Measurements from ENCODE around the gene NID1.
A peak's percentile ranks its signal among the peaks of the same experiment; 100 is the strongest.

The NID1 gene

GRCh38 chr1:236000781-236001180, 64.1 kb downstream of the NID1 start:
- Histone ChIP-seq H2AFZ (ENCODE audit: insufficient read depth, low read length, poor library complexity) (no peak overlapping the region), H3K9me3 (ENCODE audit: insufficient read depth, low read depth, low read length) (no peaks in the 10 kb centered on the region), H3K18ac (ENCODE audit: low read length) (no peak overlapping the region), H3K79me2 (ENCODE audit: control insufficient read depth, insufficient read depth, low read length, poor library complexity) (no peaks in the 10 kb centered on the region), H4K8ac (ENCODE audit: low read depth, low read length) (no peak overlapping the region), H2AK5ac (ENCODE audit: low read length) (no peak overlapping the region), H3K36me3 (ENCODE audit: control insufficient read depth in 1 of 2, insufficient read depth in 2 of 2, low read length in 2 of 2) (no peaks in the 10 kb centered on the region), H3K79me1 (ENCODE audit: low read length) (peaks cover 8% of the 10 kb centered on the region), H2BK120ac (ENCODE audit: insufficient read depth, low read length, poor library complexity) (no peak overlapping the region), H3K27ac (ENCODE audit: low read depth, low read length) (no peak overlapping the region), H4K12ac (ENCODE audit: low read depth, low read length) (no peak overlapping the region), H3K4me3 (ENCODE audit: low read depth, low read length) (no peak overlapping the region), H2BK5ac (ENCODE audit: low read depth, low read length, poor library complexity) (no peak overlapping the region), H3K14ac (ENCODE audit: low read length) (no peak overlapping the region), H3K9ac (ENCODE audit: low read length) (no peak overlapping the region), H4K91ac (ENCODE audit: low read depth, low read length) (no peak overlapping the region), H3K4me2 (ENCODE audit: low read length) (no peak overlapping the region), H3K23ac (ENCODE audit: low read length) (no peak overlapping the region), H2BK12ac (ENCODE audit: low read length) (no peak overlapping the region), H3K4me1 (ENCODE audit: control insufficient read depth in 1 of 2, insufficient read depth in 2 of 2, low read length in 2 of 2) (peaks cover 14 to 16% of the 10 kb centered on the region in 2 experiments), H3K4ac (ENCODE audit: low read depth, low read length) (no peak overlapping the region), H3K27me3 (ENCODE audit: insufficient read depth, low read length) (no peaks in the 10 kb centered on the region)
- WGBS (ENCODE audit: extremely low coverage, insufficient coverage, insufficient read length): no CpG with 5 or more reads among the region's 6 CpGs
- no peak for DNase-seq

GRCh38 chr1:235999259-235999925, 65.5 kb downstream of the NID1 start:
- Histone ChIP-seq H2AK5ac (ENCODE audit: low read length) (no peak overlapping the region), H2BK120ac (ENCODE audit: insufficient read depth, low read length, poor library complexity) (peak overlapping the region; percentile 5), H3K79me2 (ENCODE audit: control insufficient read depth, insufficient read depth, low read length, poor library complexity) (no peaks in the 10 kb centered on the region), H3K4me3 (ENCODE audit: low read depth, low read length) (no peak overlapping the region), H3K9me3 (ENCODE audit: insufficient read depth, low read depth, low read length) (no peaks in the 10 kb centered on the region), H2BK5ac (ENCODE audit: low read depth, low read length, poor library complexity) (peak overlapping the region; percentile 23), H4K12ac (ENCODE audit: low read depth, low read length) (peak overlapping the region; percentile 27), H4K8ac (ENCODE audit: low read depth, low read length) (no peak overlapping the region), H3K14ac (ENCODE audit: low read length) (peak overlapping the region; percentile 16), H3K27me3 (ENCODE audit: insufficient read depth, low read length) (no peaks in the 10 kb centered on the region), H3K18ac (ENCODE audit: low read length) (no peak overlapping the region), H2BK12ac (ENCODE audit: low read length) (peak overlapping the region; percentile 8), H4K91ac (ENCODE audit: low read depth, low read length) (peak overlapping the region; percentile 75), H3K79me1 (ENCODE audit: low read length) (peaks cover 8% of the 10 kb centered on the region), H3K9ac (ENCODE audit: low read length) (no peak overlapping the region), H3K4ac (ENCODE audit: low read depth, low read length) (no peak overlapping the region), H3K4me2 (ENCODE audit: low read length) (no peak overlapping the region), H3K36me3 (ENCODE audit: control insufficient read depth in 1 of 2, insufficient read depth in 2 of 2, low read length in 2 of 2) (no peaks in the 10 kb centered on the region), H2AFZ (ENCODE audit: insufficient read depth, low read length, poor library complexity) (no peak overlapping the region), H3K23ac (ENCODE audit: low read length) (no peak overlapping the region), H3K27ac (ENCODE audit: low read depth, low read length) (peak overlapping the region; percentile 16), H3K4me1 (ENCODE audit: control insufficient read depth in 1 of 2, insufficient read depth in 2 of 2, low read length in 2 of 2) (peaks cover 14 to 16% of the 10 kb centered on the region in 2 experiments)
- peak in 1 of 2 donors; percentile 58 for DNase-seq
- WGBS (ENCODE audit: extremely low coverage, insufficient coverage, insufficient read length): no CpG with 5 or more reads among the region's 8 CpGs

- no peak overlapping the region for H2AFZ ChIP-seq (ENCODE audit: insufficient read depth, low read length, poor library complexity)
- H3K36me3 ChIP-seq (ENCODE audit: control insufficient read depth in 1 of 2, insufficient read depth in 2 of 2, low read length in 2 of 2): no peaks in the 10 kb centered on the region
- no peak overlapping the region for H3K18ac ChIP-seq (ENCODE audit: low read length)
- no peak overlapping the region for H3K27ac ChIP-seq (ENCODE audit: low read depth, low read length)
- no peaks in the 10 kb centered on the region for H3K9me3 ChIP-seq (ENCODE audit: insufficient read depth, low read depth, low read length)
- H2AK5ac ChIP-seq (ENCODE audit: low read length): no peak overlapping the region
- no peak overlapping the region for H3K23ac ChIP-seq (ENCODE audit: low read length)
- no peak overlapping the region for H3K9ac ChIP-seq (ENCODE audit: low read length)
- H4K8ac ChIP-seq (ENCODE audit: low read depth, low read length): no peak overlapping the region
- H3K4me2 ChIP-seq (ENCODE audit: low read length): no peak overlapping the region
- H4K91ac ChIP-seq (ENCODE audit: low read depth, low read length): peak overlapping the region; percentile 61
- no peak overlapping the region for H3K4ac ChIP-seq (ENCODE audit: low read depth, low read length)
- no peaks in the 10 kb centered on the region for H3K79me2 ChIP-seq (ENCODE audit: control insufficient read depth, insufficient read depth, low read length, poor library complexity)
- H3K27me3 ChIP-seq (ENCODE audit: insufficient read depth, low read length): no peaks in the 10 kb centered on the region
- no peak overlapping the region for H2BK120ac ChIP-seq (ENCODE audit: insufficient read depth, low read length, poor library complexity)
- DNase-seq: no peak
- H2BK12ac ChIP-seq (ENCODE audit: low read length): peak overlapping the region; percentile 59
- peak overlapping the region; percentile 11 for H3K14ac ChIP-seq (ENCODE audit: low read length)
- peaks cover 14 to 16% of the 10 kb centered on the region in 2 experiments for H3K4me1 ChIP-seq (ENCODE audit: control insufficient read depth in 1 of 2, insufficient read depth in 2 of 2, low read length in 2 of 2)
- H3K4me3 ChIP-seq (ENCODE audit: low read depth, low read length): no peak overlapping the region
- H2BK5ac ChIP-seq (ENCODE audit: low read depth, low read length, poor library complexity): no peak overlapping the region
- H3K79me1 ChIP-seq (ENCODE audit: low read length): peaks cover 8% of the 10 kb centered on the region
- no peak overlapping the region for H4K12ac ChIP-seq (ENCODE audit: low read depth, low read length)
- WGBS (ENCODE audit: extremely low coverage, insufficient coverage, insufficient read length): no CpG with 5 or more reads among the region's 6 CpGs
Observed at GRCh38 chr1:235998812-235999211, 66.1 kb downstream of the NID1 start.

- Histone ChIP-seq H3K18ac (ENCODE audit: low read length) (no peak overlapping the region), H3K4me3 (ENCODE audit: low read depth, low read length) (no peak overlapping the region), H3K4me2 (ENCODE audit: low read length) (no peak overlapping the region), H3K23ac (ENCODE audit: low read length) (no peak overlapping the region), H2BK120ac (ENCODE audit: insufficient read depth, low read length, poor library complexity) (no peak overlapping the region), H3K36me3 (ENCODE audit: control insufficient read depth in 1 of 2, insufficient read depth in 2 of 2, low read length in 2 of 2) (peaks cover 0 to 2% of the 10 kb centered on the region in 2 experiments), H2AFZ (ENCODE audit: insufficient read depth, low read length, poor library complexity) (no peak overlapping the region), H3K9me3 (ENCODE audit: insufficient read depth, low read depth, low read length) (no peaks in the 10 kb centered on the region), H3K79me1 (ENCODE audit: low read length) (peaks cover 8% of the 10 kb centered on the region), H3K4me1 (ENCODE audit: control insufficient read depth in 1 of 2, insufficient read depth in 2 of 2, low read length in 2 of 2) (peaks cover 14 to 16% of the 10 kb centered on the region in 2 experiments), H3K27ac (ENCODE audit: low read depth, low read length) (no peak overlapping the region), H2AK5ac (ENCODE audit: low read length) (no peak overlapping the region), H3K27me3 (ENCODE audit: insufficient read depth, low read length) (no peaks in the 10 kb centered on the region), H2BK12ac (ENCODE audit: low read length) (no peak overlapping the region), H4K12ac (ENCODE audit: low read depth, low read length) (no peak overlapping the region), H3K9ac (ENCODE audit: low read length) (no peak overlapping the region), H4K8ac (ENCODE audit: low read depth, low read length) (no peak overlapping the region), H2BK5ac (ENCODE audit: low read depth, low read length, poor library complexity) (no peak overlapping the region), H3K14ac (ENCODE audit: low read length) (no peak overlapping the region), H3K4ac (ENCODE audit: low read depth, low read length) (no peak overlapping the region), H4K91ac (ENCODE audit: low read depth, low read length) (no peak overlapping the region), H3K79me2 (ENCODE audit: control insufficient read depth, insufficient read depth, low read length, poor library complexity) (no peaks in the 10 kb centered on the region)
- no CpG with 5 or more reads among the region's 5 CpGs for WGBS (ENCODE audit: extremely low coverage, insufficient coverage, insufficient read length)
- peak; percentile 54 to 80 for DNase-seq
Observed at GRCh38 chr1:235997931-235998330, 67.0 kb downstream of the NID1 start.

Data from trophoblast cell (in vitro differentiated cells and primary cell).